Mucosa of descending colon (tissue), 3 donors: ENCODE results near the gene NDN. TPM values are rescaled to one million over a fixed set of nuclear protein-coding genes. Genes with fewer than 3 reads are reported as not detected.

ENCODE experiments used
- ATAC-seq: fragments of 200-7000 bp; cut with Tn5 transposase; one replicate; pipeline ENCODE4 v1.9.1; 2020; ENCODE audit warnings: mild to moderate bottlenecking, moderate library complexity
- DNase-seq, 3 donors: peaks; one replicate each; pipeline ENCODE4 v3.0.0-alpha.2; 2020
- H3K36me3 ChIP-seq: fragments of 200-600 bp; one replicate; pipeline ENCODE4 v1.8.0; 2021; ENCODE audit warnings: low read depth, mild to moderate bottlenecking
- H3K4me1 ChIP-seq: fragments of 200-600 bp; one replicate; pipeline ENCODE4 v1.8.0; 2021; ENCODE audit warnings: low read depth, mild to moderate bottlenecking
- H3K4me3 ChIP-seq: fragments of 200-600 bp; one replicate; pipeline ENCODE4 v1.8.0; 2021; ENCODE audit warnings: mild to moderate bottlenecking
- H3K9me3 ChIP-seq: fragments of 200-600 bp; one replicate; pipeline ENCODE4 v1.8.0; 2021; ENCODE audit warnings: mild to moderate bottlenecking
- CTCF ChIP-seq: fragments of 200-600 bp; IDR thresholded peaks from one replicate; pipeline ENCODE4 v1.8.0; 2022; ENCODE audit warnings: antibody characterized with exemption, mild to moderate bottlenecking
- intact Hi-C, 2 donors: fragments of 100-400 bp; cut with DNase I in 1 of 2; cut with micrococcal nuclease in 1 of 2; formaldehyde crosslinking; loops; one replicate each; pipeline versions ENCODE4 v1.11.0 to v1.11.1; 2022; cut with DNase I, micrococcal nuclease
- total RNA-seq, 3 donors: library from RNA; stranded (reverse); fragmentation: NEBNext Ultra II Directional in 2 of 3; extraction: Animal tissue kit (Norgen Biotek cat#: 25700) in 2 of 3; gene quantifications; one replicate each; pipeline versions ENCODE4 v1.2.1 to v1.2.4, GENCODE V29; 2021 to 2023
- donor health status: DM: no; HTN: no; CAD: no; lungs with moderate emphysema.
- donor health status: DM: no; HTN: no; CAD: no.
- donor health status: DM: no; HTN: yes; CAD: no.

Gene NDN
- total RNA-seq, 3 donors from 2014 or later: 13.4 to 49.8 (median 21.8) TPM

GRCh38 chr15:23646165-23647000, 40.7 kb downstream of the NDN start:
- Histone ChIP-seq H3K9me3 (no peaks in the 10 kb centered on the region), H3K4me1 (no peaks in the 10 kb centered on the region), H3K4me3 (no peak overlapping the region), H3K36me3 (no peaks in the 10 kb centered on the region)
- intact Hi-C loops: loop anchor here (5.0 to 10.0 kb wide), 2 partner anchors 218 to 231 kb away; no protein-coding TSS in a partner anchor
- ATAC-seq (no peak), DNase-seq (peak in 1 of 3 donors; percentile 39)
- TF ChIP-seq CTCF: no peak

GRCh38 chr15:23645371-23646164, 41.5 kb downstream of the NDN start:
- no peaks in the 10 kb centered on the region for H3K4me1 ChIP-seq
- H3K9me3 ChIP-seq: no peaks in the 10 kb centered on the region
- no peaks in the 10 kb centered on the region for H3K36me3 ChIP-seq
- peak; percentile 16 for TF ChIP-seq CTCF
- peak; percentile 35 to 61 (median 45) for DNase-seq
- H3K4me3 ChIP-seq: no peak overlapping the region
- intact Hi-C loops: loop anchor here (5.0 to 10.0 kb wide), 2 partner anchors 219 to 232 kb away; no protein-coding TSS in a partner anchor
- peak; percentile 73 for ATAC-seq

- no peaks in the 10 kb centered on the region for H3K36me3 ChIP-seq
- no peak for TF ChIP-seq CTCF
- H3K4me1 ChIP-seq: no peaks in the 10 kb centered on the region
- ATAC-seq (no peak), DNase-seq (no peak)
- no peak overlapping the region for H3K4me3 ChIP-seq
- intact Hi-C loops: loop anchor here (5.0 to 10.0 kb wide), 3 partner anchors 212 to 232 kb away; no protein-coding TSS in a partner anchor
- no peaks in the 10 kb centered on the region for H3K9me3 ChIP-seq
Observed at GRCh38 chr15:23644829-23645228, 42.3 kb downstream of the NDN start.

- Histone ChIP-seq H3K4me1 (no peaks in the 10 kb centered on the region), H3K9me3 (no peaks in the 10 kb centered on the region), H3K36me3 (no peaks in the 10 kb centered on the region), H3K4me3 (no peak overlapping the region)
- peak; percentile 63 for TF ChIP-seq CTCF
- ATAC-seq (peak; percentile 90), DNase-seq (peak; percentile 44 to 75 (median 67))
- intact Hi-C loops: loop anchor here (5.0 to 10.0 kb wide), 2 partner anchors 215 to 222 kb away; no protein-coding TSS in a partner anchor
Observed at GRCh38 chr15:23642413-23643044, 44.6 kb downstream of the NDN start.

Other genes starting within 250 kb of the NDN start
- gene GOLGA6L2, start 240.1 kb downstream of the NDN start, total RNA-seq: not detected
- gene MKRN3, start 121.6 kb downstream of the NDN start, total RNA-seq: 1 to 10 TPM in 1 of 3 donors, under 1 TPM in 1, not detected in 1; 0.61 to 3.6 TPM
- gene MAGEL2, start 39.4 kb downstream of the NDN start, total RNA-seq: under 1 TPM in 2 of 3 donors, not detected in 1; 0.10 to 0.54 TPM